Uterus (tissue), 4 donors: ENCODE data around the gene DNAH6. TPM values are rescaled to one million over a fixed set of nuclear protein-coding genes. Genes with fewer than 3 reads are reported as not detected.

Experiments used
- DNase-seq, 2 donors: peaks; one replicate each; pipeline ENCODE4 v3.0.0-alpha.2; 2019 to 2020
- H3K27ac ChIP-seq, 2 donors: fragments of 200-600 bp; sonication (generic); 1 replicate in 1 of 2; 2 replicates in 1 of 2; pipeline ENCODE4 v1.5.1; 2016 to 2018
- H3K27me3 ChIP-seq, 2 donors: fragments of 200-600 bp; sonication (generic); one replicate each; pipeline ENCODE4 v1.5.1; 2018 to 2019; ENCODE audit warnings: control low read depth in 1 of 2
- H3K36me3 ChIP-seq, 2 donors: fragments of 200-600 bp; sonication (generic); one replicate each; pipeline ENCODE4 v1.5.1; 2019; ENCODE audit warnings: control low read depth in 1 of 2
- H3K4me1 ChIP-seq, 2 donors: fragments of 200-600 bp; sonication (generic); one replicate each; pipeline ENCODE4 v1.5.1; 2018 to 2019; ENCODE audit warnings: control low read depth in 1 of 2
- H3K4me3 ChIP-seq, 2 donors: fragments of 200-600 bp; sonication (generic); 1 replicate in 1 of 2; 2 replicates in 1 of 2; pipeline ENCODE4 v1.5.1; 2018 to 2019; ENCODE audit warnings: mild to moderate bottlenecking in 1 of 2
- H3K9me3 ChIP-seq, 2 donors: fragments of 200-600 bp; sonication (generic); one replicate each; pipeline ENCODE4 v1.5.1; 2019; ENCODE audit warnings: control low read depth in 1 of 2
- POLR2A ChIP-seq, 2 donors: fragments of 450-650 bp; IDR thresholded peaks; one replicate each; pipeline ENCODE4 v1.6.1; 2016; ENCODE audit warnings: antibody characterized with exemption in 2 of 2, mild to moderate bottlenecking in 1 of 2, moderate library complexity in 1 of 2
- intact Hi-C: fragments of 100-400 bp; cut with DNase I; formaldehyde crosslinking; loops from one replicate; pipeline ENCODE4 v1.15.1; 2023; ENCODE audit warnings: low total_unique reads
- total RNA-seq, 4 donors: library from RNA; depleted of rRNA in 3 of 4; stranded (reverse); fragments of >200 nt in 3 of 4; gene quantifications; one replicate each; pipeline versions ENCODE4 v1.1.0 to v1.2.4, GENCODE V29; 2014 to 2023
- TF ChIP-seq, protein P1 (sequence below), 4 experiments: fragments of 200-600 bp in 2 of 4; fragments of 450-650 bp in 2 of 4; sonication (generic) in 2 of 4; IDR thresholded peaks; one replicate each; pipeline ENCODE4 v1.5.1; 2016 to 2019; ENCODE audit warnings: antibody characterized with exemption in 4 of 4, mild to moderate bottlenecking in 2 of 4, moderate library complexity in 1 of 4
- donor health status: DM: yes; HTN: yes; CAD: no.

Gene DNAH6
- total RNA-seq, 4 donors from 2014 or later = 1.0 to 8.4 (median 2.7) TPM

DNA sequence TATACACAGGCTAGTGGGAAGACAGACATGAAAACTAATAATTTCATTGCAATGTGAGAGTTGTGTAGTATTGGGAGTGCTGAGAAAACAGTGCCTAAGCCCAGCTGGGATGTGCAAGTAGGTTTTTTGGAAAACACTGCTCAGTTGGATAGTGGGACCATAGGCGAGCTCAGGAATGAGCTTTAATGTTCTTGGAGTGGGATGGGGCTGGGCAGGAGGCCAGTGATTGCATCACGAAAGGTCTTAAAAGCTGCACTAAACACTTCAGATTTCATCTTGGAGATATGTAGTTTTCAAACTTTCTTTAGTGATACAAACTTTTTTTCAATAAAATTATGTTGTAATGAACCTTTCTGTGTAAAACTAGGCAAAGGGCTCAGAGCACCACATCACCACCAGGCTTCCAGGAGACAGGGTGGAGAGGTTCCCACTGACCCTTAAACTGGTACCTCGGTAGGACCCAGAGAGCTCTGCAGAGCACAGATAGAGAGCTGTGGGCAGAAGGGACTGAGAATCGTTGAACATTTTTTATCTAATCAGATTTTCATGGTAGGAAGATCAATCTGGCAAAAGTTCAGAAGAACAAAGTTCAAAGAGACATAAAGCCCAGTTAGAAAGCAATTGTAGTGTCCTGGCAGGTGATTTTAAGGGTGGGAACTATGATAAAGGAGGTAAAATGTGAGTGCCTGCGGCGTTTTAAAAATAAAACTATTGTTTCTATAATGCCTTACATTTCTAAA, 188.4 kb downstream of the DNAH6 start:
- no peaks in the 10 kb centered on the region for H3K27me3 ChIP-seq
- no peaks in the 10 kb centered on the region for H3K9me3 ChIP-seq
- H3K4me1 ChIP-seq = no peaks in the 10 kb centered on the region
- intact Hi-C loops = no loop called here
- DNase-seq = no peak
- H3K36me3 ChIP-seq = no peaks in the 10 kb centered on the region
- TF ChIP-seq, protein P1, sequence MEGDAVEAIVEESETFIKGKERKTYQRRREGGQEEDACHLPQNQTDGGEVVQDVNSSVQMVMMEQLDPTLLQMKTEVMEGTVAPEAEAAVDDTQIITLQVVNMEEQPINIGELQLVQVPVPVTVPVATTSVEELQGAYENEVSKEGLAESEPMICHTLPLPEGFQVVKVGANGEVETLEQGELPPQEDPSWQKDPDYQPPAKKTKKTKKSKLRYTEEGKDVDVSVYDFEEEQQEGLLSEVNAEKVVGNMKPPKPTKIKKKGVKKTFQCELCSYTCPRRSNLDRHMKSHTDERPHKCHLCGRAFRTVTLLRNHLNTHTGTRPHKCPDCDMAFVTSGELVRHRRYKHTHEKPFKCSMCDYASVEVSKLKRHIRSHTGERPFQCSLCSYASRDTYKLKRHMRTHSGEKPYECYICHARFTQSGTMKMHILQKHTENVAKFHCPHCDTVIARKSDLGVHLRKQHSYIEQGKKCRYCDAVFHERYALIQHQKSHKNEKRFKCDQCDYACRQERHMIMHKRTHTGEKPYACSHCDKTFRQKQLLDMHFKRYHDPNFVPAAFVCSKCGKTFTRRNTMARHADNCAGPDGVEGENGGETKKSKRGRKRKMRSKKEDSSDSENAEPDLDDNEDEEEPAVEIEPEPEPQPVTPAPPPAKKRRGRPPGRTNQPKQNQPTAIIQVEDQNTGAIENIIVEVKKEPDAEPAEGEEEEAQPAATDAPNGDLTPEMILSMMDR (IDR thresholded peaks at IDR 0.05) = no peak
- TF ChIP-seq POLR2A (IDR thresholded peaks at IDR 0.05) = no peak
- no peak overlapping the region for H3K27ac ChIP-seq
- no peak overlapping the region for H3K4me3 ChIP-seq

DNA sequence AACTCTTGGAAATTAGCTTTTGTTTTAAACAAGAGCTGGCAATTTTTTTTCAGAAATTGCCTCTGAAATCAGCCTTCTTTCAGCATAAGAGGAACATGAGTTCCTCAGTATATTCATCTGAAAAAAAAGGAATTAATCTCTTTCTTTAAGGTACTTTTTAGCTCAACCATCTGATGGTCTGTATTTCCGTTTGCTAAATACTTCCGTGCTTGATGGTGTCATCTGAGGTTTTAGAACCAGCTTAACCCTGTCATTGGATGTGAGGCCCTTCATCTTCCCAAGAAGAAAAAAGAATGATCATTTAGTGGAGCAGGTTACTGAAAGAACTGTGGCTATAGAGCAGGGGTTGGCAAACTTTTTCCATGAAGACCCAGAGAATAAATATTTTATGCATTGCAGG, 189.6 kb downstream of the DNAH6 start:
- intact Hi-C loops = no loop called here
- H3K4me3 ChIP-seq = no peak overlapping the region
- H3K27me3 ChIP-seq = no peaks in the 10 kb centered on the region
- H3K4me1 ChIP-seq = no peaks in the 10 kb centered on the region
- TF ChIP-seq POLR2A (IDR thresholded peaks at IDR 0.05) = no peak
- TF ChIP-seq, protein P1 (IDR thresholded peaks at IDR 0.05) = no peak
- DNase-seq = no peak
- no peaks in the 10 kb centered on the region for H3K36me3 ChIP-seq
- H3K9me3 ChIP-seq = no peaks in the 10 kb centered on the region
- H3K27ac ChIP-seq = no peak overlapping the region

DNA sequence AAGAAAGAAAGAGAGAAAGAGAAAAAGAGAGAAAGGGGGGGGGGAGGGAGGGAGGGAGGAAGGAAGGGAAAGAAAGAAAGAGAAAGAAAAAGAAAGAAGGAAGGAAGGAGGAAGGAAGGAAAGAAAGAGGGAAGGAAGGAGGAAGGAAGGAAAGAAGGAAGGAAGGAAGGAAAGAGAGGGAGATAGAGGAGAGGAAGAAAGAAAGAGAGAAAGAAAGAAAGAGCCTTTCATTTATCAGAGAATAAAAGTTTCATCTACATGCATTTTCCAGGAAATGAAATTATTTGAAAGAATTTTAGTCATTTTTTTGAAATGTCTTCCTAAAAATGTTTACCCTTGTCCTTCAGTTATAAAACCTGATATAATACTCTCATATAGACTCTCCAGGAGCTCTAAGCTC, 192.1 kb downstream of the DNAH6 start:
- no peak for DNase-seq
- H3K27me3 ChIP-seq = no peaks in the 10 kb centered on the region
- H3K4me3 ChIP-seq = no peak overlapping the region
- H3K4me1 ChIP-seq = no peaks in the 10 kb centered on the region
- no peak for TF ChIP-seq POLR2A (IDR thresholded peaks at IDR 0.05)
- TF ChIP-seq, protein P1 (IDR thresholded peaks at IDR 0.05) = no peak
- no peaks in the 10 kb centered on the region for H3K9me3 ChIP-seq
- intact Hi-C loops = no loop called here
- H3K27ac ChIP-seq = no peak overlapping the region
- H3K36me3 ChIP-seq = no peaks in the 10 kb centered on the region

DNA sequence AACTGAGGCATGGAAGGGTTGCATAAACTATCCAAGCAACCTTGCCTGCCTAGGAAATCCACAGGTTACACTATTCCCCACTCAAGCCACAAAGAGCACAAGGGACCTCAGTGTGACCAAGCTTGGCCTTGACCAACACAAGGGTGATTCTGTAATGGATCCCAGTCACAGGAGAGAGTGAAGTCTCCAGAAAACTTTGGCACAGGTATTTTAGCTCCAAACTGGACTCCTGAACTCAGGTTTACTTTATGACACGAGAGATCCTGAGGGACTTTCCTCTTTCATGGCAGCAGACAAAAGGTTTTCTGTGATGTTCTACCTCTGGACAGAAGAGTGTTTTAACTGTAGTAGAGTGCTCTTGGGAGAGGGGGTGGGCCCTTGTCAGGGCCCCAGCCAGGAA, 195.4 kb downstream of the DNAH6 start:
- Histone ChIP-seq H3K27me3 (no peaks in the 10 kb centered on the region), H3K36me3 (no peaks in the 10 kb centered on the region), H3K4me3 (no peak overlapping the region), H3K9me3 (no peaks in the 10 kb centered on the region), H3K27ac (no peak overlapping the region), H3K4me1 (no peaks in the 10 kb centered on the region)
- no peak for DNase-seq
- TF ChIP-seq, protein P1 (IDR thresholded peaks at IDR 0.05) = no peak
- TF ChIP-seq POLR2A (IDR thresholded peaks at IDR 0.05) = no peak
- intact Hi-C loops = no loop called here

DNA sequence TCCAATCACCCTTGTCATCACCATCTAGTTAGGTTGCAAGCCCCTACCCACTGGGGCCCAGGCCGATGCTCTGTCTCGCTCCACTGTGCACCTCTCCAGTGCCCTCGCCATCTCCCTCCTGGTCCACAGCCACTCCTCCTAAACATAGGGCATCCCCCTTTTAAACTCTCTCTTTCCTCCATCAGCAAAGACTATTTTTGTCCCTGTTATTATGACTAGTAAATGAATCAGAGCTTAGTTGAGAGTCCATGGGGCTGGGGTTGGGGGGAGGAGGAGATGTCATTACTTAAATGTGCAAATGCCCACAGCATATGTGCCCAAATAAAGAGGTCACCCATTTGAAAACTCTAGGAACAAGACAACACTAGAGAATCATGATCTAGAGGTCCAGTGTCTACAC, 197.1 kb downstream of the DNAH6 start:
- no peaks in the 10 kb centered on the region for H3K36me3 ChIP-seq
- TF ChIP-seq, protein P1 (IDR thresholded peaks at IDR 0.05) = no peak
- no peak for TF ChIP-seq POLR2A (IDR thresholded peaks at IDR 0.05)
- no peak for DNase-seq
- intact Hi-C loops = no loop called here
- H3K4me1 ChIP-seq = no peaks in the 10 kb centered on the region
- H3K27me3 ChIP-seq = no peaks in the 10 kb centered on the region
- no peak overlapping the region for H3K4me3 ChIP-seq
- no peak overlapping the region for H3K27ac ChIP-seq
- H3K9me3 ChIP-seq = no peaks in the 10 kb centered on the region
